Stomach (tissue), 4 donors: ENCODE results near the gene SMNDC1.

Experiments used
- EP300 ChIP-seq: sonication (generic); formaldehyde crosslinking; IDR thresholded peaks from one replicate; pipeline ENCODE4 v1.6.1; 2017; ENCODE audit warnings: antibody characterized with exemption
- POLR2A ChIP-seq, 4 donors: fragments of 450-650 bp; IDR thresholded peaks; one replicate each; pipeline ENCODE4 v1.6.1; 2016; ENCODE audit warnings: antibody characterized with exemption in 4 of 4, control low read depth in 2 of 4, mild to moderate bottlenecking in 1 of 4, moderate library complexity in 1 of 4
- TF ChIP-seq, protein P1 (sequence below), 7 experiments: fragments of 450-650 bp in 4 of 7; fragments of 200-600 bp in 3 of 7; sonication (generic) in 3 of 7; IDR thresholded peaks; one replicate each; pipeline ENCODE4 v1.5.1; 2016 to 2019; ENCODE audit warnings: antibody characterized with exemption in 7 of 7, control low read depth in 2 of 7, mild to moderate bottlenecking in 1 of 7

GRCh38 chr10:110354322-110354766 lies 49.6 kb upstream of the SMNDC1 start:
- TF ChIP-seq EP300 = no peak
- TF ChIP-seq, protein P1, sequence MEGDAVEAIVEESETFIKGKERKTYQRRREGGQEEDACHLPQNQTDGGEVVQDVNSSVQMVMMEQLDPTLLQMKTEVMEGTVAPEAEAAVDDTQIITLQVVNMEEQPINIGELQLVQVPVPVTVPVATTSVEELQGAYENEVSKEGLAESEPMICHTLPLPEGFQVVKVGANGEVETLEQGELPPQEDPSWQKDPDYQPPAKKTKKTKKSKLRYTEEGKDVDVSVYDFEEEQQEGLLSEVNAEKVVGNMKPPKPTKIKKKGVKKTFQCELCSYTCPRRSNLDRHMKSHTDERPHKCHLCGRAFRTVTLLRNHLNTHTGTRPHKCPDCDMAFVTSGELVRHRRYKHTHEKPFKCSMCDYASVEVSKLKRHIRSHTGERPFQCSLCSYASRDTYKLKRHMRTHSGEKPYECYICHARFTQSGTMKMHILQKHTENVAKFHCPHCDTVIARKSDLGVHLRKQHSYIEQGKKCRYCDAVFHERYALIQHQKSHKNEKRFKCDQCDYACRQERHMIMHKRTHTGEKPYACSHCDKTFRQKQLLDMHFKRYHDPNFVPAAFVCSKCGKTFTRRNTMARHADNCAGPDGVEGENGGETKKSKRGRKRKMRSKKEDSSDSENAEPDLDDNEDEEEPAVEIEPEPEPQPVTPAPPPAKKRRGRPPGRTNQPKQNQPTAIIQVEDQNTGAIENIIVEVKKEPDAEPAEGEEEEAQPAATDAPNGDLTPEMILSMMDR (IDR thresholded peaks at IDR 0.05) = peak in 5 of 7 experiments; percentile 60 to 83 (median 63)
- no peak for TF ChIP-seq POLR2A (IDR thresholded peaks at IDR 0.05)
